WTC11 (cell line): ENCODE measurements around the gene SMIM22.

Experiments
- CTCF ChIP-seq: fragments of 200-600 bp; IDR thresholded peaks from 2 replicates; pipeline ENCODE4 v1.8.0; 2022; ENCODE audit warnings: antibody characterized with exemption
- ZNF263 ChIP-seq: sonication (generic); formaldehyde crosslinking; IDR thresholded peaks from 2 replicates; pipeline ENCODE4 v1.8.1; 2022; ENCODE audit warnings: low read depth, mild to moderate bottlenecking, moderate library complexity, missing genetic modification reagents

- TF ChIP-seq CTCF (no peak), ZNF263 (CRISPR knock-in tag) (no peak)
Observed at GRCh38 chr16:4765511-4766474, 29.4 kb upstream of the SMIM22 start.
